Measurements from ENCODE around the gene KCNJ1. TPM values are rescaled to one million over a fixed set of nuclear protein-coding genes. Genes with fewer than 3 reads are reported as not detected.

The KCNJ1 gene
- total and polyA plus RNA-seq, 9 of the 15 experiments (the other 6 are each of a cell fraction or from before 2014, with no cell fraction given), result not detected

DNA sequence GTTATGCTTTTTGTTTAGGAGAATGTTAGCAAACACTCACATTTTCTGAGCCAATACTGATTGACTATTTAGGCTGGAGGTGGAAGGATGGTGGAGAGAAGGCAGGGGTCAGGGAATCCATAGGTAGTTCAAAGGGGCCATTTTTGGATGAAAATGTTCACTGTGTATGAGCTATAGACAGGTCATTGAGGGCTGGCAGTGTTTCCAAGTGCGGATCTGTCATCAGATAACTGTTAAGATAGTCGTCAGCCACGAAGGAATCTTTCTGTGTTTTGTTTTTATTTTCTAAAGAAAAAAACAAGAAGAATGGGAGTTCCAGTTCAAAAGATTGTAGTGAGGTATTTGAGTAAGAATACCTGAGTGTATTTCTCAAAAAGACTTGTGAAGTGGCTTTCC lies 27.2 kb upstream of the KCNJ1 start:
- BruUV-seq (replicated peaks), result no TSS peak
- H3K36me3 ChIP-seq (ENCODE audit: control insufficient read depth, insufficient read depth, low read length), result no peaks in the 10 kb centered on the region
- no peak overlapping the region for H3K4me3 ChIP-seq
- no peaks in the 10 kb centered on the region for H3K9me3 ChIP-seq (replicated peaks; ENCODE audit: control insufficient read depth, insufficient read depth, low read depth, low read length)
- in situ Hi-C loops (cut with MboI), result loop anchor here (25.0 kb wide), 1 partner anchor 418 kb away; no protein-coding TSS in a partner anchor
- WGBS (ENCODE audit: insufficient coverage, low coverage, missing lambda C conversion rate), result 0% methylated on average over 3 of the region's 3 CpGs
- no peak overlapping the region for H3K27ac ChIP-seq (ENCODE audit: extremely low read depth, low read depth, low read length)
- H3K79me2 ChIP-seq (ENCODE audit: control insufficient read depth, insufficient read depth, low read length), result no peaks in the 10 kb centered on the region
- ChIA-PET POLR2A (interaction anchor here (1.2 kb wide), 1 partner anchor 34 kb away, joined by 4 read pairs; no protein-coding TSS in a partner anchor), CTCF (ENCODE audit: low intra/inter-chr PET ratio) (no interaction called here)
- H4K20me1 ChIP-seq (replicated peaks; ENCODE audit: control insufficient read depth, insufficient read depth, low read length), result no peaks in the 10 kb centered on the region
- intact Hi-C loops (cut with micrococcal nuclease), result no loop called here
- no peak overlapping the region for H3K9ac ChIP-seq (ENCODE audit: insufficient read depth in 1 of 2, low read depth in 2 of 2, low read length in 2 of 2)
- TF ChIP-seq ZNF79 (CRISPR knock-in tag; IDR thresholded peaks at IDR 0.05; ENCODE audit: low read depth), result no peak
- TF ChIP-seq GATAD2A (IDR thresholded peaks at IDR 0.05), result no peak
- no peak for TF ChIP-seq ZFX (CRISPR knock-in tag; IDR thresholded peaks at IDR 0.05)
- TF ChIP-seq, protein P1, sequence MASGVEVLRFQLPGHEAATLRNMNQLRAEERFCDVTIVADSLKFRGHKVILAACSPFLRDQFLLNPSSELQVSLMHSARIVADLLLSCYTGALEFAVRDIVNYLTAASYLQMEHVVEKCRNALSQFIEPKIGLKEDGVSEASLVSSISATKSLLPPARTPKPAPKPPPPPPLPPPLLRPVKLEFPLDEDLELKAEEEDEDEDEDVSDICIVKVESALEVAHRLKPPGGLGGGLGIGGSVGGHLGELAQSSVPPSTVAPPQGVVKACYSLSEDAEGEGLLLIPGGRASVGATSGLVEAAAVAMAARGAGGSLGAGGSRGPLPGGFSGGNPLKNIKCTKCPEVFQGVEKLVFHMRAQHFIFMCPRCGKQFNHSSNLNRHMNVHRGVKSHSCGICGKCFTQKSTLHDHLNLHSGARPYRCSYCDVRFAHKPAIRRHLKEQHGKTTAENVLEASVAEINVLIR (CRISPR knock-in tag; IDR thresholded peaks at IDR 0.05), result no peak
- no peak for TF ChIP-seq ZNF830 (CRISPR knock-in tag; IDR thresholded peaks at IDR 0.05)
- TF ChIP-seq ZNF75A (CRISPR knock-in tag; IDR thresholded peaks at IDR 0.05), result no peak
- ATAC-seq, result no peak
- DNase-seq (ENCODE audit: extremely low read depth in 1 of 4, low spot score in 3 of 4), result no peak
- H3K27me3 ChIP-seq (ENCODE audit: control insufficient read depth in 2 of 2, insufficient read depth in 2 of 2, low read length in 2 of 2), result peaks cover 0 to 12% of the 10 kb centered on the region in 2 experiments; a peak in 3 of 5 replicates
- peaks cover 0 to 5% of the 10 kb centered on the region in 2 experiments; a peak in 2 of 5 replicates for H3K4me1 ChIP-seq (replicated peaks in 1 of 2; ENCODE audit: control insufficient read depth in 2 of 2, insufficient read depth in 2 of 2, low read length in 2 of 2)
- H3K4me2 ChIP-seq (ENCODE audit: insufficient read depth, low read length), result no peak overlapping the region
- H3K9me1 ChIP-seq (ENCODE audit: control insufficient read depth, insufficient read depth, low read length), result no peaks in the 10 kb centered on the region
- no peak overlapping the region for H2AFZ ChIP-seq (ENCODE audit: low read depth, low read length)
- FAIRE-seq, result no peak
